Neural progenitor cell (in vitro differentiated cells): ENCODE results near the gene CEP135. TPM values are rescaled to one million over a fixed set of nuclear protein-coding genes. Genes with fewer than 3 reads are reported as not detected.

ENCODE experiments used
- DNase-seq: peaks from one replicate; pipeline ENCODE4 v3.0.0-alpha.2; 2016; ENCODE audit warnings: low spot score
- H2AFZ ChIP-seq: fragments of 200-600 bp; sonication (generic); replicated peaks from 2 replicates; pipeline ENCODE4 v1.6.1; 2016; ENCODE audit warnings: antibody characterized with exemption
- H3F3A ChIP-seq: fragments of 200-600 bp; sonication (generic); 2 replicates; pipeline ENCODE4 v1.6.1; 2016; ENCODE audit warnings: antibody characterized with exemption, low read depth
- H3K27ac ChIP-seq: fragments of 200-600 bp; sonication (generic); 2 replicates; pipeline ENCODE4 v1.5.1; 2016; ENCODE audit warnings: mild to moderate bottlenecking
- H3K27me3 ChIP-seq: fragments of 200-600 bp; sonication (generic); 2 replicates; pipeline ENCODE4 v1.6.1; 2016; ENCODE audit warnings: mild to moderate bottlenecking, moderate library complexity
- H3K36me3 ChIP-seq: fragments of 200-600 bp; sonication (generic); 2 replicates; pipeline ENCODE4 v1.5.1; 2016
- H3K4me1 ChIP-seq: fragments of 200-600 bp; sonication (generic); 2 replicates; pipeline ENCODE4 v1.6.1; 2016; ENCODE audit warnings: mixed run types
- H3K4me2 ChIP-seq: fragments of 200-600 bp; sonication (generic); 2 replicates; pipeline ENCODE4 v1.6.1; 2016
- H3K4me3 ChIP-seq: fragments of 200-600 bp; sonication (generic); 2 replicates; pipeline ENCODE4 v1.5.1; 2016
- H3K79me2 ChIP-seq: fragments of 200-600 bp; sonication (generic); 2 replicates; pipeline ENCODE4 v1.6.1; 2016; ENCODE audit warnings: low read depth
- H3K9ac ChIP-seq: fragments of 200-600 bp; sonication (generic); 2 replicates; pipeline ENCODE4 v1.6.1; 2016
- H3K9me3 ChIP-seq: fragments of 200-600 bp; sonication (generic); 2 replicates; pipeline ENCODE4 v1.5.1; 2016; ENCODE audit warnings: low read depth
- H4K20me1 ChIP-seq: fragments of 200-600 bp; sonication (generic); 2 replicates; pipeline ENCODE4 v1.6.1; 2016; ENCODE audit warnings: low read depth
- H3K27ac Mint-ChIP-seq: 3 replicates; pipeline ENCODE4 v1.8.0; 2021; ENCODE audit warnings: mixed read lengths
- H3K27me3 Mint-ChIP-seq: 2 replicates; pipeline ENCODE4 v1.8.0; 2022; ENCODE audit warnings: low read depth, mild to moderate bottlenecking, inconsistent platforms, moderate library complexity, mixed read lengths; ENCODE audit not compliant: insufficient read depth
- H3K36me3 Mint-ChIP-seq: 3 replicates; pipeline ENCODE4 v1.8.0; 2021; ENCODE audit warnings: mixed read lengths
- H3K4me1 Mint-ChIP-seq: 3 replicates; pipeline ENCODE4 v1.8.0; 2021; ENCODE audit warnings: mixed read lengths
- H3K4me3 Mint-ChIP-seq: 3 replicates; pipeline ENCODE4 v1.8.0; 2021; ENCODE audit warnings: mild to moderate bottlenecking, moderate library complexity, mixed read lengths
- H3K9me3 Mint-ChIP-seq: 3 replicates; pipeline ENCODE4 v1.8.0; 2020; ENCODE audit warnings: mixed read lengths
- EZH2 ChIP-seq: fragments of 200-600 bp; sonication (generic); IDR thresholded peaks from 2 replicates; pipeline ENCODE4 v1.6.1; 2017; ENCODE audit warnings: antibody characterized with exemption, mild to moderate bottlenecking, moderate library complexity
- EZH2phosphoT487 ChIP-seq: fragments of 200-600 bp; sonication (generic); IDR thresholded peaks from 2 replicates; pipeline ENCODE4 v1.6.1; 2017; ENCODE audit warnings: antibody characterized with exemption
- total RNA-seq: library from RNA; depleted of rRNA; stranded (reverse); fragments of >200 nt; gene quantifications from 2 replicates; pipeline ENCODE4 v1.2.3, GENCODE V29; 2015; ENCODE audit warnings: low replicate concordance
- TF ChIP-seq, protein P1 (sequence below): fragments of 200-600 bp; sonication (generic); IDR thresholded peaks from 2 replicates; pipeline ENCODE4 v1.5.1; 2017; ENCODE audit warnings: antibody characterized with exemption, mild to moderate bottlenecking

CEP135 gene
- total RNA-seq, 1 donor from 2014 or later, result 40.4 TPM

DNA sequence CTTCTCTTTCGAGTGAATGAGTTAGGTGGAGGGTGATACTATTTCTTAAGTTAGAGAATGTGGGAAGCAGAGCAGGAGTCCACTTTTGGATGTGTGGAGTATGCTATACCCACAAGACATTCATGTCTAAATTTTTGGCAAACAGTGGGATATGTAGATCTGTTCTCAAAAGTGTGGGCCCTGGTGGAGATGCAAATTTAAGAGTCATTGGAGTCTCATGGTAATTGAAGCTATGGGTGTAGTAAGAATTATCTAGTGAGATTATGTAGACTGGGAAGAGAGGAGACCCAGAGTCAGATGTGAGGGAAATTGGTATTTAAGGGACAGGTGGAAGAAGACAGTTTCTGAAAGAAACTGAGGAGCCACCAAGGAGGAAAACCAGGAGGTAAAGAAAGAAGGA lies 7.0 kb downstream of the CEP135 start:
- Histone ChIP-seq H3K9me3 (no peaks in the 10 kb centered on the region), H3K79me2 (peaks cover 20% of the 10 kb centered on the region), H4K20me1 (no peaks in the 10 kb centered on the region), H3K36me3 (peaks cover 23% of the 10 kb centered on the region), H3K27me3 (no peaks in the 10 kb centered on the region), H2AFZ (no peak overlapping the region), H3K27ac (no peak overlapping the region), H3F3A (no peaks in the 10 kb centered on the region), H3K4me1 (peaks cover 4% of the 10 kb centered on the region), H3K4me2 (no peak overlapping the region), H3K4me3 (no peak overlapping the region), H3K9ac (no peak overlapping the region)
- H3K36me3 Mint-ChIP-seq, result peaks cover 31% of the 10 kb centered on the region
- TF ChIP-seq EZH2, result no peak
- TF ChIP-seq, protein P1, sequence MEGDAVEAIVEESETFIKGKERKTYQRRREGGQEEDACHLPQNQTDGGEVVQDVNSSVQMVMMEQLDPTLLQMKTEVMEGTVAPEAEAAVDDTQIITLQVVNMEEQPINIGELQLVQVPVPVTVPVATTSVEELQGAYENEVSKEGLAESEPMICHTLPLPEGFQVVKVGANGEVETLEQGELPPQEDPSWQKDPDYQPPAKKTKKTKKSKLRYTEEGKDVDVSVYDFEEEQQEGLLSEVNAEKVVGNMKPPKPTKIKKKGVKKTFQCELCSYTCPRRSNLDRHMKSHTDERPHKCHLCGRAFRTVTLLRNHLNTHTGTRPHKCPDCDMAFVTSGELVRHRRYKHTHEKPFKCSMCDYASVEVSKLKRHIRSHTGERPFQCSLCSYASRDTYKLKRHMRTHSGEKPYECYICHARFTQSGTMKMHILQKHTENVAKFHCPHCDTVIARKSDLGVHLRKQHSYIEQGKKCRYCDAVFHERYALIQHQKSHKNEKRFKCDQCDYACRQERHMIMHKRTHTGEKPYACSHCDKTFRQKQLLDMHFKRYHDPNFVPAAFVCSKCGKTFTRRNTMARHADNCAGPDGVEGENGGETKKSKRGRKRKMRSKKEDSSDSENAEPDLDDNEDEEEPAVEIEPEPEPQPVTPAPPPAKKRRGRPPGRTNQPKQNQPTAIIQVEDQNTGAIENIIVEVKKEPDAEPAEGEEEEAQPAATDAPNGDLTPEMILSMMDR, result no peak
- no peak for TF ChIP-seq EZH2phosphoT487
- peaks cover 2% of the 10 kb centered on the region for H3K4me1 Mint-ChIP-seq
- H3K9me3 Mint-ChIP-seq, result no peaks in the 10 kb centered on the region
- no peak overlapping the region for H3K4me3 Mint-ChIP-seq
- no peak for DNase-seq
- H3K27me3 Mint-ChIP-seq, result no peaks in the 10 kb centered on the region
- H3K27ac Mint-ChIP-seq, result no peak overlapping the region

DNA sequence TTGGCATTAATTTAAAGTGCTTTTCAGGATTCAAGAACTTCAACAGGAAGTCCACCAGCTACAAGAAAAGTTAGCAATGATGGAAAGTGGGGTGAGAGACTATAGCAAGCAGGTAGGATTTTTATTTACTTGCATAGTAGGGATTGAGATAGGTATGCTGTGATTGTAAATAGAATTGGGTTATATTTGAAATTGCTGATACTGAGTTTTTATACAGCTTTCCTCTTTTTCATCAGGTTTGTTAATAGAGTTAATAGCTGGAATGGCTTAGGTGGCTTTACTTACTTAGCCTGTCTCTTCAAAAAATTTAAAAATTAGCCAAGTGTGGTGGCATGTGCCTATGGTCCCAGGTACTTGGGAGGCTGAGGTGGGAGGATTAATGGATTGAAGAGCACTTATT lies 10.9 kb downstream of the CEP135 start:
- TF ChIP-seq, protein P1, result no peak
- TF ChIP-seq EZH2, result no peak
- TF ChIP-seq EZH2phosphoT487, result no peak
- no peak overlapping the region for H3K4me3 Mint-ChIP-seq
- H3K4me1 Mint-ChIP-seq, result no peaks in the 10 kb centered on the region
- H3K79me2 ChIP-seq, result no peaks in the 10 kb centered on the region
- H3K4me3 ChIP-seq, result no peak overlapping the region
- H3K4me2 ChIP-seq, result no peak overlapping the region
- no peak for DNase-seq
- no peak overlapping the region for H3K27ac Mint-ChIP-seq
- H3K36me3 ChIP-seq, result peaks cover 13% of the 10 kb centered on the region
- H4K20me1 ChIP-seq, result no peaks in the 10 kb centered on the region
- H3K27me3 Mint-ChIP-seq, result no peaks in the 10 kb centered on the region
- no peaks in the 10 kb centered on the region for H3K9me3 Mint-ChIP-seq
- no peaks in the 10 kb centered on the region for H3F3A ChIP-seq
- no peaks in the 10 kb centered on the region for H3K9me3 ChIP-seq
- H2AFZ ChIP-seq, result no peak overlapping the region
- H3K27ac ChIP-seq, result no peak overlapping the region
- no peaks in the 10 kb centered on the region for H3K27me3 ChIP-seq
- no peak overlapping the region for H3K9ac ChIP-seq
- no peaks in the 10 kb centered on the region for H3K4me1 ChIP-seq
- H3K36me3 Mint-ChIP-seq, result peaks cover 26% of the 10 kb centered on the region

DNA sequence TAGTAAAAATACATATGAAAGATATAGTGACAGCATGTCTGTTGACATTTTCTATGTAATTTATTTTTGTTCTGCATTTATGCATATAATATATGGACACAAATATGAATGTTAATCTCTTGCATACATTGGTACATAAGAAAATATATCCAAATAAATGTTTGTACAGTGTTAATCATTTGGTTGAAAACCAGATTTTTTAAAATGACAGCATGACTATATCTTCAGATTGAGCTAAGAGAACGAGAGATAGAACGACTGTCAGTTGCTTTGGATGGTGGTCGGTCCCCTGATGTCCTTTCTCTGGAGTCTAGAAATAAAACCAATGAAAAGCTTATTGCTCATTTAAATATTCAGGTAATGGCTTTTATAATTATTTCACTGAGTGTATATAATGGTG lies 15.3 kb downstream of the CEP135 start:
- Mint-ChIP-seq H3K27me3 (no peaks in the 10 kb centered on the region), H3K4me3 (no peak overlapping the region), H3K9me3 (no peaks in the 10 kb centered on the region), H3K36me3 (peaks cover 22% of the 10 kb centered on the region), H3K27ac (no peak overlapping the region), H3K4me1 (no peaks in the 10 kb centered on the region)
- Histone ChIP-seq H3K9me3 (no peaks in the 10 kb centered on the region), H3K27me3 (no peaks in the 10 kb centered on the region), H3K27ac (no peak overlapping the region), H4K20me1 (no peaks in the 10 kb centered on the region), H3K79me2 (no peaks in the 10 kb centered on the region), H3K9ac (no peak overlapping the region), H3K4me2 (no peak overlapping the region), H3K4me1 (no peaks in the 10 kb centered on the region), H3K4me3 (no peak overlapping the region), H3K36me3 (peaks cover 9% of the 10 kb centered on the region), H3F3A (no peaks in the 10 kb centered on the region), H2AFZ (no peak overlapping the region)
- no peak for DNase-seq
- TF ChIP-seq, protein P1, result no peak
- TF ChIP-seq EZH2phosphoT487 (no peak), EZH2 (no peak)
